HG03159 (cell line): ENCODE results near the gene FN3KRP.

ENCODE experiments used
- ATAC-seq: cut with Tn5 transposase; IDR thresholded peaks from one replicate; pipeline ENCODE4 v1.9.1; 2021; ENCODE audit warnings: mild to moderate bottlenecking, moderate library complexity; ENCODE audit not compliant: unreplicated experiment

The FN3KRP gene

GRCh38 chr17:82687375-82687861 is 29.1 kb upstream of the FN3KRP start:
- ATAC-seq, result no peak

GRCh38 chr17:82687871-82688270 is 28.6 kb upstream of the FN3KRP start:
- ATAC-seq, result no peak

DNA sequence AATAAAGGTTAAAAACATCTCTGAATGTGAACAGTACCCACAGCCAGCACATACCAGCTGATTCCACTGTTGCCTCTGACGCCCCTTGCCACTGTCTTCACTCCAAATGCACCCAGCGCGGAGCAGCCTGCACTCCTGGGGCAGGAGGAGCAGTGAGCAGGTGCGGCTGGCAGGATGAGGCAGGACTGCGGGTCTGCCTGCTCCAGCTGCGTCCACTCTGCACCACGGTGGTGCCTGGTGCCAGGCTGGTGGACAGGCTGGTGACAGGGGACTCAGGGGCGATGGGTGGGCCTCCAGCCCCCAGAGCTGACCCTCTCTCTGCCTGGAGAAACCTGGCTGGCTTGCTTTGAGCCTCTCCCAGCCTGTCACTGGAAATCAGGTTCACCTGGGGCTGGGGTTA is 27.4 kb upstream of the FN3KRP start:
- no peak for ATAC-seq

DNA sequence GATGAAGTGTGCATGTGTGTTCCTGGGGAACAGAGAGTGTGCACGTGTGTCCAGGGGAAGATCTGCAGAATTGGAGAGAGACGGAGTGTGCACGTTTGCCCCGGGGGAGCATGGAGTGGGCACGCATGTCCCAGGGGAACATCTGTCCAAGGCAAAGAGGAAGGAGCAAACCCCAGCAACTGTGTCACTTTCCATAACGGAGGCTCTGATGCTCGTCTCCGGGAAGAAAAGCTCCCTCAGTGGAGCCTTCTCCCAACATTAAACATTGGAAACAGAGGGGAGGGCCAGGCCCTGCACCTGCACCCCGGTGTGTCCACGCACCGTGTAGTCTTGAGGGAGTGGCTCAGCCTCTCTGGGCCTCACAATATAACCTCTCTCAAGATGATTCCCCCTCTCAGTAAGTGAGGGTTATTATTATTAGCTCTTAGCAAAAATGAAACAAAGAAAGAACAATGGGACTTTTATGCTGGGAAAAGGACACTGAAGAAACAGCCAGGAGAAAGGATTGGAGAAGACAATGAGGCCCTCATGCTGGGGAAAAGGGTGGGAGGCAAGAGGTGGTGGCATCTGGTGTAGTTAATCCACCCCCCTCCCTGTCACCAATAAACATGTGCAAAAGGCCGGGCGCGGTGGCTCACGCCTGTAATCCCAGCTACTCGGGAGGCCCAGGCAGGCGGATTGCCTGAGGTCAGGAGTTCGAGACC is 25.6 kb upstream of the FN3KRP start:
- ATAC-seq, result no peak

GRCh38 chr17:82691714-82692113 is 24.8 kb upstream of the FN3KRP start:
- no peak for ATAC-seq

DNA sequence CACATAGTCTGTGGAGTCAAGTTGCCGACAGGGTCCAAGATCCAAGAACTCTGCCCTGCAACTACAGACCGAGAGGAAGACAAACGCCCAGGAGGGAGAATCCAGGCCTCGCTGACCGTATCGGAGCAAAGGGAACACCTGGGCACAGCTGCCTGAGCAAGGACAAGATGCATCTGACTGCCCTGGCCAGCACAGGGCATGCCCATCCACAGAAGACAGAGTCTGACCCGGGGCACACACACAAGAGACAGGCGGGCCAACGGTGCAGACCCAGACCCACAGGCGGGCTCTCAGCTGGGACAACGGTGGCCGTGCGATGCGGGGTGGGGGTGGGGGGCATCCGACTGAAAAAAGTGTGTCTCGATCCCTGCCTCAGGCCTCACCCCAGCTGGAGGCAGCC is 24.2 kb upstream of the FN3KRP start:
- ATAC-seq, result no peak

DNA sequence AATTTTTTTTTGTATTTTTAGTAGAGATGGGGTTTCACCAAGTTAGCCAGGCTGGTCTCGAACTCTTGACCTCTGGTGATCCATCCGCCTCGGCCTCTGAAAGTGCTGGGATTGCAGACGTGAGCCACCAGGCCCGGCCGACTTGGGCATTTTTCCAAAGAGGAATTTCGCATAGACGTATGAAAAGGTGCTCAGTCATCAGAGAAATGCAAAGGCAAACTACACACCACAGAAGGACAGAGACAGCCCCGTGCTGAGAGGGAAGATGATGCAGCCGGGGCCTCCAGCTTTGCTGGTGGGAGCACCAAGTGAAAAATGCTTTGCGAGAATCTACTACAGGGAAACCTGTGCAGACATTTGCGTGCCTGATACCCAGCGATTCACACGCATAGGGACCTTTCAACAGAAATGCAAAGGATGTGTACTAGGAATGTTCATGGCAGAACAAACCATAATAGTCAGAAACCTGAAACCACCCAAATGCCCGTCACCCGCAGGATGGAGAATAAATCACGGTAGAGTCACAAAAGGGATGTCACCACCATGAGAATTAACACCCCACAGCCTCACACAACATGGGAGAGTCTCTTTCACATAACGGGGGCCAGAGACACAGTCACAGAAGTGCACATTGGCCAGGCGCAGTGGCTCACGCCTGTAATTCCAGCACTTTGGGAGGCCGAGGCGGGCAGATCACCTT is 23.2 kb upstream of the FN3KRP start:
- no peak for ATAC-seq

- no peak for ATAC-seq
Observed at GRCh38 chr17:82694647-82695046, 21.9 kb upstream of the FN3KRP start.

DNA sequence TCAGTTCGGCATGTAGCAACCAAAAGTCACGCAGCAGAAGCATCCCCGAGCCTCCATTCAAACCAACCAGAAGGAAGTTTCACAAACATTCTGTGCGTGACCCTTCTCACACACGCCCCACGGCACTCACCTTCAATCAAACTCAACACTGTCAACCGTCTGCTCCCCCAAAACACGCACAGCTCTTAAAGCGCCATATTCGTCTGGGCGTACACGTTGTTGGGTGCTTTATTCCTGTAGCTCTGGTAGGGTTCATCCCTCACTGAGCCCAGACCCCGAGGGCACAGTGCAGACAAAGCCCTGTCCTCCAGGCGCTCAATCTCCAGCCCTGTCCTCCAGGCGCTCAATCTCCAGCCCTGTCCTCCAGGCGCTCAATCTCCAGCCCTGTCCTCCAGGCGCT is 20.2 kb upstream of the FN3KRP start:
- no peak for ATAC-seq

DNA sequence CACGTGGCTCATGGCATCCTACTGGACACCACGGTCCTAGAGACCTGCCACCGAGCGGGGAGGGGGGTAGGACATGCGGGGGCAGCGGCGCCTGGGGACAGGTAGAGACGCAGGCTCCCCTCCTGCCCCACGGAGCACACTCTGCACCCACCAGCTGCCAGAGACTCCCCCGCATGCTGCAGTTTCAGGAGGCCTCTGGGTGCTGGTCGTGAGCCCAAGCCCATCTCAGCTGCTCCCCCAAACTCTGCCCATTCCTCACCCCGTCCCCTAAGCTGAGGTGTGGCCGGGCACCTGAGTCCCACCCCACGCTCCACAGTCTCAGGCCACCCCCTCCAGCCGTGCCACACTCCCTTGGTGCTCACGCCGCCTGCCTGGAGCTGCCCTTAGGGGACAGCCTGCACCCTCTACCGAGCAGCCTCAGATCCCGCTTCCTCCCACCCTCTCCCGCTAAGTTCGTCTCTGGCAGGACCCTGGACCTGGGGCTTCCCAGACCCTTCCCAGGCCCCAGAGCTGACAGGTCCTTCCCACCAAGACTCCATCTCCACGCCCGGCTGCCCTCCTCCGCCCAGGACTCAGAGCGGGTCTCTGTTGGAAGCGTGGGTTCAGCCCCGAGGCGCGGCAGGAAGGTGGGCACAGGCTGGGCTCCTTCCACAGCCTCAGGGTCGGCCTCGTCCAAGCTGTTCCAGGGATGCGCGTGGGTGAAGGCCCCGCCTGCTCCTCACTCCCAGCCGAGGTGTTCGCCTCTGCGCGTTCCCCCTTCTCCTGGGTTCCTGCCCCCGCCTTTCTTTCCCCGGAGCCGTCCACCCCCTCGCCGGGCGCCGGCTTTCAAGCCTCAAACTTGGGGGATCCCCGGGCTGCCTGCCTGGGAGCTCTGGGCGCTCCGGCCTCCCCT is 19.3 kb upstream of the FN3KRP start:
- no peak for ATAC-seq

GRCh38 chr17:82697808-82698064 is 18.8 kb upstream of the FN3KRP start:
- no peak for ATAC-seq

GRCh38 chr17:82698065-82698973 is 18.2 kb upstream of the FN3KRP start, which contains the start of gene RAB40B:
Gene RAB40B (minus strand): TSS chr17:82698698. CDS start chr17:82698596, 102 bp downstream.
- ATAC-seq, result peak; percentile 97

DNA sequence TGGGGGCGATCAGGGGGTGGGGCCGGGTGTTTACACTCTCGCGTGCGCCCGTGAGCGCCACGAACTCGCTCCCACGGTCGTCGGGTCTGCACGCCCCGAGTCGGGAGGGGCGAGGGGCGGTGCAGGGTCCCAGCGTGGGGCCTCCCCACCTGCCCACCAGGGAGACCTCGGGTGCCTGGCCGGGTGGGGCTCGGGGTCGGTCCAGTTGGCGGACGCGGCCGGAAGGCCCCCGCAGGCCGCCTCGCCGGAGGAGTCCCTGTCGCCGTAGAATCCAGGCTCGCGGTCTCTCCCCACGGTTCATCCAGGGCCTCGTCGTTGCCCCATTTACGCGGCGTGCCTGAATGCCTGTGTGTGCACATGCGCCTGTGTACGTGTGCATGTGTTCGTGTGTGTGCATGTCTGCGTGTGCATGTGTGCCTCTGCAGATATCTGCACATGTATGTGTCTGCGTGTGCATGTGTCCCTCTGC is 17.5 kb upstream of the FN3KRP start:
- peak; percentile 11 for ATAC-seq

DNA sequence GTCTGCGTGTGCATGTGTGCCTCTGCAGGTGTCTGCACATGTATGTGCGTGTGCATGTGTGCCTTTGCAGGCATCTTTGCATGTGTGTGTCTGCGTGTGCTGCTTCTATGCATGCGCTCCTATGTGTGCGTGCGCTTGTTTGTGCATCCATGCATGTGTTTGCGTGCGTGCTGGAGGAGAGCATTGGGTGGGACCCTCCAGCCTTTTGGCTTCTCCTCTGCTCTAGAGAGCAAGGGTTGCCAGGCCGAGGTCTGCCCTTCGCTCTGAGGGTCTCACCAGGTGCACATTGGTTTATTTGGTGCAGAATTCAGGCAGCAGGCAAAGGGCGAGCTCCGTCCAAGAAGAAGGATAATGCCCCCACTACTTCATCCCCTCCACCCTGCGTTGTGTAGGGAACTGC is 17.0 kb upstream of the FN3KRP start:
- ATAC-seq, result no peak

GRCh38 chr17:82702231-82702927 is 14.1 kb upstream of the FN3KRP start:
- no peak for ATAC-seq

GRCh38 chr17:82703036-82703745 is 13.3 kb upstream of the FN3KRP start:
- no peak for ATAC-seq

- ATAC-seq, result no peak
Observed at GRCh38 chr17:82703935-82704865, 12.3 kb upstream of the FN3KRP start.

GRCh38 chr17:82704886-82705285 is 11.6 kb upstream of the FN3KRP start:
- no peak for ATAC-seq
